Measurements from ENCODE around the gene IL36A. TPM values are rescaled to one million over a fixed set of nuclear protein-coding genes. Genes with fewer than 3 reads are reported as not detected.

Gene IL36A
- total and polyA plus RNA-seq, 8 donors, result not detected

DNA sequence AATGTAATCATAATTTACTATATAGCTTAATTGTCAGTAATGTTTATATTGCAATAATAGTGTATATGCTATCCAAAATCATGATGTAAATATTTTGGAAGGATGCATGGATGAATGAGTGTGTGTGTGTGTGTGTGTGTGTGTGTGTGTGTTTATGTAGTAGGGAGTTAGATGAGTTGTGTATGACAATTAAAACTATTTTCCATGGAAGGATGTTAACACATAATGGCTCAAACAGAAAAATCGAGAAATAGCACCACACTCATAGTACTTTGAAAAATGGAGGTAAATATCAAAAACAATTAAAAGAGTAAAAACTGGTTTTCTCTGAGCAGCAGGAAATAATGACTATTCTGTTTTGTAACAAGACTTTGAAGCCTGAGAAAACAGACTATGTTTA is 8.1 kb upstream of the IL36A start:
- WGBS, 2 donors, result 63 to 79% methylated on average over 1 of the region's 1 CpG
- H3K36me3 ChIP-seq, result no peaks in the 10 kb centered on the region
- no peak for ATAC-seq
- H3K9me3 ChIP-seq, result no peaks in the 10 kb centered on the region
- no peak for DNase-seq
- TF ChIP-seq, protein P1, sequence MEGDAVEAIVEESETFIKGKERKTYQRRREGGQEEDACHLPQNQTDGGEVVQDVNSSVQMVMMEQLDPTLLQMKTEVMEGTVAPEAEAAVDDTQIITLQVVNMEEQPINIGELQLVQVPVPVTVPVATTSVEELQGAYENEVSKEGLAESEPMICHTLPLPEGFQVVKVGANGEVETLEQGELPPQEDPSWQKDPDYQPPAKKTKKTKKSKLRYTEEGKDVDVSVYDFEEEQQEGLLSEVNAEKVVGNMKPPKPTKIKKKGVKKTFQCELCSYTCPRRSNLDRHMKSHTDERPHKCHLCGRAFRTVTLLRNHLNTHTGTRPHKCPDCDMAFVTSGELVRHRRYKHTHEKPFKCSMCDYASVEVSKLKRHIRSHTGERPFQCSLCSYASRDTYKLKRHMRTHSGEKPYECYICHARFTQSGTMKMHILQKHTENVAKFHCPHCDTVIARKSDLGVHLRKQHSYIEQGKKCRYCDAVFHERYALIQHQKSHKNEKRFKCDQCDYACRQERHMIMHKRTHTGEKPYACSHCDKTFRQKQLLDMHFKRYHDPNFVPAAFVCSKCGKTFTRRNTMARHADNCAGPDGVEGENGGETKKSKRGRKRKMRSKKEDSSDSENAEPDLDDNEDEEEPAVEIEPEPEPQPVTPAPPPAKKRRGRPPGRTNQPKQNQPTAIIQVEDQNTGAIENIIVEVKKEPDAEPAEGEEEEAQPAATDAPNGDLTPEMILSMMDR (IDR thresholded peaks at IDR 0.05), result no peak
- H3K4me3 ChIP-seq, result no peak overlapping the region
- no peaks in the 10 kb centered on the region for H3K27me3 ChIP-seq
- no peak for FAIRE-seq
- no peaks in the 10 kb centered on the region for H3K4me1 ChIP-seq
- intact Hi-C loops (cut with DNase I), result no loop called here
- H3K27ac ChIP-seq, result no peak overlapping the region

DNA sequence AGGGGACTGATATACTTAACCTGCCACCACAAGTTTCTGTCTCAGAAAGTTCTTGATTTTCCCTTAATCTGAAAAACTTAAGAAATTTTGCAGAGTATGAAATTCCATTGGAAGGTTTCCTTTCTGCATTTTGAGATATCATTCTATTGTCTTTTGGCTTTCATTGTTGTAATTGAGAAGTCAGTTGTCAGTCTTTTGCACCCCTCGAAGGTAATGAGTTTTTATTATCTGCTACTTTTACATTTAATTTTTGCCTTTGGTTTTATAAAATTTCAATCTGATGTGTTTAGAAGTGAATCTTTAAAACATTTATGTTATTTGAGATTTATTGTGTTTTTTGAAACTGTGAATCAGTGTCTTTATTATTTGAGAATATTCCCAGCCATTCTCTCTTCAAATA is 4.8 kb upstream of the IL36A start:
- no peaks in the 10 kb centered on the region for H3K9me3 ChIP-seq
- H3K4me1 ChIP-seq, result no peaks in the 10 kb centered on the region
- H3K27ac ChIP-seq, result no peak overlapping the region
- intact Hi-C loops (cut with DNase I), result no loop called here
- no peaks in the 10 kb centered on the region for H3K36me3 ChIP-seq
- ATAC-seq, result no peak
- no peak overlapping the region for H3K4me3 ChIP-seq
- H3K27me3 ChIP-seq, result no peaks in the 10 kb centered on the region
- WGBS, 2 donors, result 65 to 70% methylated on average over 1 of the region's 1 CpG
- TF ChIP-seq, protein P1 (IDR thresholded peaks at IDR 0.05), result no peak
- no peak for FAIRE-seq
- no peak for DNase-seq

DNA sequence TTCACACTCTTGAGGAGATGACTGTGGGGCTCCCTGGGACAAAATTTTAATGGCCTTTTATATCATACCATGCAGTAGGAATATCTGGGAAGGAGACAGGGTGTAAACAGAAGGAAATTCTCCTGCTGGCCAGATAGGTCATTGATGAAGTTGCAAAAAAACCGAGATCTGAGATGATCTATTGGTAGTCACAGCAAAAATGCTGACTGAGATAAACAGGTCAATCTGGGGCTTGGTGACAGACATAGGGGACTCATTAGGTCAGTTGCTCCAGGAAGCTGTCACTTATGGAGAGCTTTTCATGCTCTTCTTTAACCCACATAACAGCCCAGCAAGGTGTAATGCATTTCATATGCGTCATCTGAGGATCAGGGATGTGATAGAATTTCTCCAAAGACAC is 2.6 kb upstream of the IL36A start:
- DNase-seq, result no peak
- H3K9me3 ChIP-seq, result no peaks in the 10 kb centered on the region
- WGBS, 2 donors, result 60 to 66% methylated on average over 2 of the region's 2 CpGs
- no peak overlapping the region for H3K27ac ChIP-seq
- no peaks in the 10 kb centered on the region for H3K36me3 ChIP-seq
- intact Hi-C loops (cut with DNase I), result no loop called here
- no peaks in the 10 kb centered on the region for H3K27me3 ChIP-seq
- H3K4me1 ChIP-seq, result no peaks in the 10 kb centered on the region
- TF ChIP-seq, protein P1 (IDR thresholded peaks at IDR 0.05), result no peak
- ATAC-seq, result no peak
- no peak for FAIRE-seq
- H3K4me3 ChIP-seq, result no peak overlapping the region

DNA sequence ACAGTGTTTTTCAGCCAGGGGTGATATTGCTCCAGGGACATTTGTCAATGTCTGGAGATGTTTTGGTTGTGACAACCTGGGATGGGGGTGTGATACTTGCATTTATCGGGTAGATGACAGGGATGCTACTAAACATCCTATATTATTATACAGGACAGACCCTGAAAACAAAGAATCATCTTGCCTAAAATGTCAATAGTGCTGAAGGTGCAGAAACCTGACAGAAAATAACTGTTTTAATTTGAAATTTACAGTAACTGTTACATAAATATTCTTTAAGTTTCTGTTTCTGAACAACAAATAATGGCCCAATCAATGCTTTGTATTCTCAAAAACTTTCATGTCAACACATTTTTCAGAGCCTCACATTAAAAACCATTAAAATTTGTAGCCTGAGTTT is 2.0 kb downstream of the IL36A start:
- Histone ChIP-seq H3K27ac (no peak overlapping the region), H3K9me3 (no peaks in the 10 kb centered on the region), H3K4me1 (no peaks in the 10 kb centered on the region), H3K27me3 (no peaks in the 10 kb centered on the region), H3K4me3 (no peak overlapping the region), H3K36me3 (no peaks in the 10 kb centered on the region)
- intact Hi-C loops (cut with DNase I), result no loop called here
- no peak for DNase-seq
- WGBS, 2 donors, result 77 to 89% methylated on average over 1 of the region's 1 CpG
- TF ChIP-seq, protein P1 (IDR thresholded peaks at IDR 0.05), result no peak
- ATAC-seq, result no peak
- no peak for FAIRE-seq

DNA sequence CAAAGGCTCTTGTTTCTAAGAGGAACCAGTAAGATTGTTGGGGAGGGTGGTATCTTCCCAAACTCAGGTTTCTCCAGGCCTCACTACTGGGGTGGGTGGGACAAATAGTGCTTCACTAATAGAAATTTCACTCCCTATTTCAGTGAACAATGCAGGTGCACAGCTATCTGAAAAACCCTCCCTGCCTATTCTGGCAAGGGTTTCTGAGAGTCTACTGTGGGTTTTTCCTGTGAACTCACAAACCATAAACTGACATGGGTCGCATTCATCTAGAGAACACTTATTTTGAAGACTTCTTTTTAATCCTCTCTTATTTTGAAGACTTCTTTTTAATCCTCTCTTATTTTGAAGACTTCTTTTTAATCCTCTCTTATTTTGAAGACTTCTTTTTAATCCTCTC is 4.4 kb downstream of the IL36A start:
- DNase-seq, result no peak
- FAIRE-seq, result peak; percentile 51
- no peak for ATAC-seq
- WGBS, 2 donors, result 59 to 76% methylated on average over 1 of the region's 1 CpG
- no peaks in the 10 kb centered on the region for H3K9me3 ChIP-seq
- H3K36me3 ChIP-seq, result no peaks in the 10 kb centered on the region
- no peaks in the 10 kb centered on the region for H3K4me1 ChIP-seq
- TF ChIP-seq, protein P1 (IDR thresholded peaks at IDR 0.05), result no peak
- intact Hi-C loops (cut with DNase I), result no loop called here
- H3K27me3 ChIP-seq, result no peaks in the 10 kb centered on the region
- no peak overlapping the region for H3K27ac ChIP-seq
- no peak overlapping the region for H3K4me3 ChIP-seq
